Ovary (tissue), 9 donors: Measurements from ENCODE around the gene DNAI2. TPM values are rescaled to one million over a fixed set of nuclear protein-coding genes. Genes with fewer than 3 reads are reported as not detected.

Experiments
- DNase-seq, 5 donors: peaks; one replicate each; pipeline ENCODE4 v3.0.0-alpha.2; 2019 to 2020
- H3K27ac ChIP-seq, 2 donors: fragments of 200-600 bp; one replicate each; pipeline versions ENCODE4 v1.5.1 to v1.8.0; 2019 to 2022
- H3K27me3 ChIP-seq: fragments of 200-600 bp; one replicate; pipeline ENCODE4 v1.8.0; 2022
- H3K36me3 ChIP-seq: fragments of 200-600 bp; sonication (generic); one replicate; pipeline ENCODE4 v1.5.1; 2019
- H3K4me1 ChIP-seq: one replicate; pipeline ENCODE4 v1.8.1; 2013; ENCODE audit warnings: mild to moderate bottlenecking, moderate library complexity; ENCODE audit not compliant: insufficient read depth
- H3K4me3 ChIP-seq: fragments of 200-600 bp; sonication (generic); one replicate; pipeline ENCODE4 v1.5.1; 2017
- H3K9me3 ChIP-seq, 2 donors: fragments of 200-600 bp in 1 of 2; sonication (generic) in 1 of 2; one replicate each; pipeline versions ENCODE4 v1.5.1 to v1.8.1; 2013 to 2019; ENCODE audit warnings: mild to moderate bottlenecking in 1 of 2, moderate library complexity in 1 of 2
- CTCF ChIP-seq, 3 donors: fragments of 450-650 bp in 2 of 3; fragments of 200-600 bp in 1 of 3; IDR thresholded peaks; one replicate each; pipeline versions ENCODE4 v1.5.1 to v1.8.0; 2016 to 2022; ENCODE audit warnings: antibody characterized with exemption in 3 of 3, mild to moderate bottlenecking in 1 of 3
- EP300 ChIP-seq: sonication (generic); formaldehyde crosslinking; IDR thresholded peaks from one replicate; pipeline ENCODE4 v1.6.1; 2017; ENCODE audit warnings: antibody characterized with exemption
- POLR2A ChIP-seq: fragments of 450-650 bp; IDR thresholded peaks from one replicate; pipeline ENCODE4 v1.6.1; 2017; ENCODE audit warnings: antibody characterized with exemption, mild to moderate bottlenecking, moderate library complexity
- WGBS, 3 donors: extraction: QIAGEN DNeasy Blood & Tissue Kit in 1 of 3; methylation state at CpG; one replicate each; pipeline versions ENCODE4 v1.1.5 to v1.1.7; 2013 to 2017; 5-methylcytosine and 5-hydroxymethylcytosine counted together
- intact Hi-C, 4 donors: fragments of 100-400 bp; cut with DNase I; formaldehyde crosslinking; loops; one replicate each; pipeline versions ENCODE4 v1.11.0 to v1.15.1; 2022 to 2023
- polyA plus RNA-seq, 2 donors: library from polyadenylated mRNA; stranded (reverse); fragments of 200-250 nt in 1 of 2; fragments of 350-450 nt in 1 of 2; fragmentation: Illumina TruSeq in 1 of 2; extraction: RNeasy Lipid Tissue Mini Kit (QIAGEN cat#74804) in 1 of 2; gene quantifications; one replicate each; pipeline ENCODE4 v1.2.3, GENCODE V29; 2013 to 2014
- total RNA-seq, 7 donors: library from RNA; depleted of rRNA in 2 of 7; stranded (reverse); fragments of >200 nt in 2 of 7; fragmentation: NEBNext Ultra II Directional in 3 of 7; extraction: Animal tissue kit (Norgen Biotek cat#: 25700) in 3 of 7; gene quantifications; one replicate each; pipeline versions ENCODE4 v1.1.0 to v1.2.4, GENCODE V29; 2016 to 2023
- donor health status: DM: no; HTN: no; CAD: no; lungs with moderate emphysema.
- donor health status: DM: no; HTN: no; CAD: no.
- donor health status: Bipolar disorder and iron deficiency.
- donor health status: DM: yes; HTN: yes; CAD: no.
- donor health status: DM: no; HTN: no; CAD: no.
- donor health status: DM: yes; HTN: yes; CAD: no.

Gene DNAI2
- total and polyA plus RNA-seq, 9 donors: 0.07 to 12.2 (median 0.66) TPM; not detected in 3

GRCh38 chr17:74361230-74362068, 87.4 kb downstream of the DNAI2 start, which contains the start of gene BTBD17:
Gene BTBD17, minus strand, starts transcription at chr17:74361868. Its CDS starts 49 bp downstream, at chr17:74361819.
- peak; percentile 23 to 61 (median 56) for TF ChIP-seq CTCF (IDR thresholded peaks at IDR 0.05)
- TF ChIP-seq POLR2A: no peak

GRCh38 chr17:74362069-74362405, 88.0 kb downstream of the DNAI2 start:
- no peaks in the 10 kb centered on the region for H3K9me3 ChIP-seq
- intact Hi-C loops: loop anchor here in 3 of 4 donors (5.0 kb wide), 2 partner anchors 150 to 165 kb away; partner anchors contain the start of gene TTYH2 (in 2 of the 3)
- H3K4me3 ChIP-seq: no peak overlapping the region
- DNase-seq: no peak
- H3K4me1 ChIP-seq: no peaks in the 10 kb centered on the region
- no peak overlapping the region for H3K27ac ChIP-seq
- TF ChIP-seq CTCF (IDR thresholded peaks at IDR 0.05) (no peak), POLR2A (no peak)
- 13 to 18% (median 17%) methylated on average over 6 to 9 of the region's 9 CpGs for WGBS, 3 donors
- H3K27me3 ChIP-seq: no peaks in the 10 kb centered on the region
- no peaks in the 10 kb centered on the region for H3K36me3 ChIP-seq

More at GRCh38 chr17:74361230-74362068, 87.4 kb downstream of the DNAI2 start, which contains the start of gene BTBD17:
- Histone ChIP-seq H3K27me3 (no peaks in the 10 kb centered on the region), H3K4me3 (no peak within 1 kb of the TSS), H3K9me3 (no peaks in the 10 kb centered on the region), H3K36me3 (no peaks in the 10 kb centered on the region), H3K27ac (no peak within 1 kb of the TSS), H3K4me1 (no peaks in the 10 kb centered on the region)
- intact Hi-C loops: loop anchor here in 3 of 4 donors (5.0 kb wide), 2 partner anchors 149 to 164 kb away; partner anchors contain the start of gene TTYH2 (in 2 of the 3)
- peak; percentile 41 to 75 (median 66) for DNase-seq
- WGBS, 3 donors: 17 to 21% (median 18%) methylated on average over 28 of the region's 28 CpGs

GRCh38 chr17:74362810-74363498, 88.9 kb downstream of the DNAI2 start:
- H3K9me3 ChIP-seq: no peaks in the 10 kb centered on the region
- no peak for DNase-seq
- no peaks in the 10 kb centered on the region for H3K4me1 ChIP-seq
- H3K27ac ChIP-seq: no peak overlapping the region
- 46 to 58% (median 57%) methylated on average over 14 of the region's 14 CpGs for WGBS, 3 donors
- no peak overlapping the region for H3K4me3 ChIP-seq
- intact Hi-C loops: loop anchor here in 3 of 4 donors (5.0 kb wide), 2 partner anchors 151 to 166 kb away; partner anchors contain the start of gene TTYH2 (in 2 of the 3)
- no peaks in the 10 kb centered on the region for H3K36me3 ChIP-seq
- TF ChIP-seq EP300 (no peak), CTCF (IDR thresholded peaks at IDR 0.05) (no peak), POLR2A (no peak)
- no peaks in the 10 kb centered on the region for H3K27me3 ChIP-seq

Other genes with a start within 250 kb of the DNAI2 start
- gene RPL38, start 70.6 kb upstream of the DNAI2 start, total RNA-seq: 1,000 to 10,000 TPM in 5 of 7 donors, 100 to 1,000 TPM in 2; 861 to 2,470 (median 1,550) TPM
- 1,000 to 10,000 TPM; 2,644 to 2,696 TPM for gene RPL38, start 70.6 kb upstream of the DNAI2 start, polyA plus RNA-seq
- 10 to 100 TPM in 6 of 7 donors, 1 to 10 TPM in 1; 9.8 to 43.1 (median 23.0) TPM for gene TTYH2, start 60.7 kb upstream of the DNAI2 start, total RNA-seq
- 10 to 100 TPM; 12.8 to 17.5 TPM for gene TTYH2, start 60.7 kb upstream of the DNAI2 start, polyA plus RNA-seq
- gene KIF19, start 52.0 kb downstream of the DNAI2 start, total RNA-seq: 10 to 100 TPM in 1 of 7 donors, 1 to 10 TPM in 3, under 1 TPM in 2, not detected in 1; 0.33 to 15.0 (median 1.4) TPM
- gene KIF19, start 52.0 kb downstream of the DNAI2 start, polyA plus RNA-seq: under 1 TPM in 1 of 2 donors, not detected in 1; 0.54 TPM
- gene BTBD17, start 87.6 kb downstream of the DNAI2 start, total RNA-seq: not detected
- not detected for gene BTBD17, start 87.6 kb downstream of the DNAI2 start, polyA plus RNA-seq
- gene GPR142, start 93.3 kb downstream of the DNAI2 start, total RNA-seq: under 1 TPM in 1 of 7 donors, not detected in 6; 0.25 TPM
- under 1 TPM in 1 of 2 donors, not detected in 1; 0.05 TPM for gene GPR142, start 93.3 kb downstream of the DNAI2 start, polyA plus RNA-seq
- 100 to 1,000 TPM in 1 of 7 donors, 10 to 100 TPM in 6; 39.7 to 133 (median 63.9) TPM for gene GPRC5C, start 157.9 kb downstream of the DNAI2 start, total RNA-seq
- 10 to 100 TPM in 1 of 2 donors, 1 to 10 TPM in 1; 3.7 to 59.1 TPM for gene GPRC5C, start 157.9 kb downstream of the DNAI2 start, polyA plus RNA-seq
- 1 to 10 TPM; 1.4 to 5.5 (median 2.1) TPM for gene CD300A, start 192.4 kb downstream of the DNAI2 start, total RNA-seq
- 1 to 10 TPM; 1.5 to 4.8 TPM for gene CD300A, start 192.4 kb downstream of the DNAI2 start, polyA plus RNA-seq